Hypothalamus (tissue), 51 donors: ENCODE results near the gene ARHGAP45.

Experiments used
- DNase-seq, 51 donors: peaks; one replicate each; lab custom pipeline; 2025; lab: John Stamatoyannopoulos, UW

ARHGAP45 gene

GRCh38 chr19:1054102-1055027, 12.6 kb upstream of the ARHGAP45 start:
- DNase-seq, result no peak

GRCh38 chr19:1055028-1055425, 11.9 kb upstream of the ARHGAP45 start:
- no peak for DNase-seq

GRCh38 chr19:1055886-1056620, 10.9 kb upstream of the ARHGAP45 start:
- DNase-seq, result no peak

GRCh38 chr19:1057176-1057855, 9.7 kb upstream of the ARHGAP45 start:
- no peak for DNase-seq

GRCh38 chr19:1058112-1058511, 8.9 kb upstream of the ARHGAP45 start:
- no peak for DNase-seq

GRCh38 chr19:1060689-1061088, 6.3 kb upstream of the ARHGAP45 start:
- DNase-seq, result no peak

- DNase-seq, result no peak
These were observed 5.0 kb upstream of the ARHGAP45 start for GRCh38 chr19:1061987-1062386.

- DNase-seq, result no peak
These were observed 4.5 kb upstream of the ARHGAP45 start for GRCh38 chr19:1062387-1063029.

- DNase-seq, result no peak
These were observed 3.7 kb upstream of the ARHGAP45 start for GRCh38 chr19:1063030-1063908.

GRCh38 chr19:1063909-1064660, 2.9 kb upstream of the ARHGAP45 start:
- no peak for DNase-seq

GRCh38 chr19:1064661-1065605, 2.0 kb upstream of the ARHGAP45 start:
- DNase-seq, result peak in 7 of 51 donors; percentile 10 to 42 (median 24)

GRCh38 chr19:1065606-1066109, 1.3 kb upstream of the ARHGAP45 start:
- DNase-seq, result no peak

- DNase-seq, result no peak
These were observed 668 bp upstream of the ARHGAP45 start for GRCh38 chr19:1066251-1066747.

- DNase-seq, result no peak
These were observed 482 bp downstream of the ARHGAP45 start for GRCh38 chr19:1067341-1067957.

GRCh38 chr19:1068009-1069001, 1.3 kb downstream of the ARHGAP45 start:
- DNase-seq, result peak in 8 of 51 donors; percentile 4 to 17 (median 14)
